NCI-H510A treated with DMSO at 0.1 percent for 48 hours (cell line): ENCODE measurements around the gene MAPKAPK3.

ENCODE experiments used
- DNase-seq: peaks from one replicate; lab custom pipeline; 2025; lab: John Stamatoyannopoulos, UW

The MAPKAPK3 gene

DNA sequence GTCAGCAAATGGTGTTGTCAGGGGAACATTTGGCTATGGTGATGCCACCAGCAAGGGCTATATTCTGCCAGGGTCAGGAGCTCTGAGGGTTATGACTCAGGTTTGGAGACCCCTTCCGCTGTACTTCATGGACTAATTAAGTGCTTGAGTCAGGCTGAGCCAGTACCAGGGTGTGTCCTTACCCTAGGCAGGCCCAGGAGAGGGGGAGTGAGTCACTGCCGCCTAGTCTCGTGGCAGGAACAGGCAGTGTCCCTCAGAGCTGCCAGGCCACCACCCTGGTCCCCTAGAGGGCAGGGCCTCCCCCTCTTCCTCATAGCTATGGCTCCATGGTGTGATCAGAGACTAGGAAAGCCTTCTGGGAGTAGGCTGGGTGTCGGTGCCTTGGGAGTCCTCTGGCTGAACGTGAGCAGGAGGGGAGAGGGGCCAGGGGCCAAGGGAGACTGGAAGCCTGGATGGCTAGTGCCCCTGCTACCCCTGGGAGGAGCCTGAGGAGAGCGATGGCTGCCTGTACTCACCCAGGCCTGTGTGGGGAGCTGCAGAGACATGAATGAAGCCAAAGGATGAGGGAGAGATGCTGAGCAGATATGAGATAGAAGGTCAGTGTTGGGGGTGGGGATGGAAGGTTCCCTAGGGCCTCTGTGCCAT lies 10.6 kb downstream of the MAPKAPK3 start:
- no peak for DNase-seq

- DNase-seq: no peak
Measured at GRCh38 chr3:50628601-50629000, 11.7 kb downstream of the MAPKAPK3 start.

- peak; percentile 33 for DNase-seq
Measured at GRCh38 chr3:50630394-50630793, 13.4 kb downstream of the MAPKAPK3 start.

- peak; percentile 50 for DNase-seq
Measured at GRCh38 chr3:50630877-50631276, 13.9 kb downstream of the MAPKAPK3 start.

- DNase-seq: no peak
Measured at GRCh38 chr3:50632450-50632849, 15.5 kb downstream of the MAPKAPK3 start.

GRCh38 chr3:50633230-50633790 lies 16.4 kb downstream of the MAPKAPK3 start:
- no peak for DNase-seq

DNA sequence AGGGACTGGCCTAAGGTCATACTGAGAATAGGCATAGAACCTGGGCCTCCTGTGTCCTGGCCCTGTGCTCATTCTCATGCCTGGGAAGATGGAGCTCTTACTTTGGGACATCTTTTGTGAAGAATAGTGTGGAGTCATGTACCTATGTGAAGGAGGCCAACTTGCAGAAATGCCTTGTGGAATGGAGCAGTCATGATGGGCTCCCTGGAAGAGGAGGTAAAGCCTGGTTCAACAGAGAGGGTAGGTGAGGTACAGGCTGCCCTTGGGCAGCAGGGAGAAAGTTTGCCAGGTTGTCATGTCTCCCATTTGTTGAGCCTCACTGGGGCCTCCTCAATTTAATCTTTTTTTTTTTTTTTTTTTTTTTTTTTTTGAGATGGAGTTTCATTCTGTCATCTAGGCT lies 18.1 kb downstream of the MAPKAPK3 start:
- DNase-seq: no peak

GRCh38 chr3:50637011-50637410 lies 20.1 kb downstream of the MAPKAPK3 start:
- no peak for DNase-seq

DNA sequence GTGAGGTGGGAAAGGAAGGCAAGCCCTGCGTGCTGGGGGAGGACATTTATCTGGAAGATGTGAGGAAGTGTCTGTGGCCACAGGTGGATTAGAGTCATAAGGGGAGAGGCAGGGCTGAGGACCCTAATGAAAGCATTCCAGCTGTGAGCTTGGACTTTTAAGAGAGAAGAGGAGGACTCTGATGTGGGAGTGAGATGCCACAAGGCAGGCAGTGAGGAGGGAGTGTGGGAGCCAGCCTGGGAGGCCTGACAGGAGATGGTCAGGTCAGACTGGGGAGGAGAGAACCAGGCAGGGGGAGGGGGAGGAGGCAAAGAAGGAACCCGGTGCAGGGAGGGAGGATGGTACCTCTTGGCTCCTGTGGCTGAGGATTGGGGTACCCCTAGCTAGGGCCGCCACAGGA lies 21.0 kb downstream of the MAPKAPK3 start:
- no peak for DNase-seq

GRCh38 chr3:50639055-50639494 lies 22.1 kb downstream of the MAPKAPK3 start:
- DNase-seq: no peak

DNA sequence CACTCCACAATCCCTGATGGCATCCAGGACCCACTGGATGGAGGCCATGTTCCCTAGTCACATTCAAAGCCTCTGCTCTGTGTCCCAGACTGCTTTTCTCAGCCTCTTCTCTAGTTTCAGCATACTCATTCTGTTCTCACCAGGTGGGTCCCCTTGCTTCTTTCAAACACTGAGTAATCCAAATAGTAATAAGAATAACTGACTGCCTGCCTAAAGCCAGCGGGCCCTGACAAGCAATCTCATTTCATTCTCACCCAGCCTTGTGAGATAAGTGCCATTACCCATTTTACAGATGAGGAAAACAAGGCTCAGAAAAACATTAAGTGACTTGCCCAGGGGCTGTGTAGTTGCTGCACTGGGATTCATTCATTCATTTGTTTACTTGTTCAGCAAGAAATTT lies 25.4 kb downstream of the MAPKAPK3 start:
- DNase-seq: no peak

DNA sequence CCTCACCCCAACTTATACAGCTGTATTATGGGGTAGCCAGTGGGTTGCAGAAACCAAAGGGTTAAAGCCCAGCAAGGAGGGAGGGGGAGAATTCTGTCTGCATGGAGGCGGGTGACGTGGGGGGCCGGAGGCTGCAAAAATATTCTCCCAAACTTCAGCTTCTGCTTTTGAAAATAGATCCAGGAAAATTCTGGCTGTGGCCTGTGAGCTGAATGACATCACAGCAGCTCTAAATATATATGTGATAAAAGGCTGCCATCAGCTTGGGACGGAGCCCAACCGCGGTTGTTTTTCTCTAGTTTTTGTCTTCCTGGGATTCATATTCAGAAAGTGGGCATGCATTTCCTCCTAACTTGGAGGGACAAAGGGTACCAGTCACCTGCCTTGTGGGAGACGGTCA lies 27.6 kb downstream of the MAPKAPK3 start:
- no peak for DNase-seq

DNA sequence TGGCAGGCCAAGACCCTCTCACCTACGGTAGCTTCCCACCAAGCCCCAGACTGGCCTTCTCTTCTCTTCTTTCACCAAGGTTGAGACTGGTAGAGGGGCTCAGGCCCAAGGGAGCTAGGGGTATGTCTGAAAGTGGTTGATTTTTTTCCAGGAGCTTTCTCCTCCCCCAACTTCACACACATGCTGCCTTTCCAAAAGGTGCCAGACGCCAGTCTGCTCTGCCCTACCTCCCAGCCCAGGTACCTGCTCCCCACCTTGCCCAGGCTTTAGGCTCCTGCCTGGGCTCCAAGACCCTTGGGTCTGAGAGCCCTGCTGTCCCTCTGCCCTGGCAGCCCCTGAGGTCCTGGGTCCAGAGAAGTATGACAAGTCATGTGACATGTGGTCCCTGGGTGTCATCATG lies 28.4 kb downstream of the MAPKAPK3 start:
- DNase-seq: no peak

GRCh38 chr3:50648313-50648712 lies 31.4 kb downstream of the MAPKAPK3 start:
- no peak for DNase-seq

DNA sequence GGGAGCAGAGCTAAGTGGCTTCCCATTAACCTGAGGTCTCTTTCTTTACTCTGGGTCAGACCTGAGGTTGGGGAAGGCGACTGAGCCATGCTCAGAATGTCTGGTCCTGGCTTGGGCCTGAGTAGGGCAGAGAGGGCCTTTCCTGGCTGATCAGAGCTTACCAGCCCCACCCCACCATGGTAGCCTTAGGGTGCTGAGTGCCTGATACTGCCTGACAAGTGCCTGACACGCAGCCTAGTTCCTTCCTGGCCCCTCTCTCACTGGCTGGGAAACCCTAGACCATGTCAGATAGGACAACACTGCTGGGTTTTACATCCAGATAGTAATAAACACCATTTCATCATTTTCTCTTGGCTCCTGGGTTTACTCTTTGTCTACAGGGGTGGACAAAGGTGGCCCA lies 32.0 kb downstream of the MAPKAPK3 start:
- DNase-seq: no peak

- DNase-seq: no peak
Measured at GRCh38 chr3:50649451-50649931, 32.5 kb downstream of the MAPKAPK3 start.

DNA sequence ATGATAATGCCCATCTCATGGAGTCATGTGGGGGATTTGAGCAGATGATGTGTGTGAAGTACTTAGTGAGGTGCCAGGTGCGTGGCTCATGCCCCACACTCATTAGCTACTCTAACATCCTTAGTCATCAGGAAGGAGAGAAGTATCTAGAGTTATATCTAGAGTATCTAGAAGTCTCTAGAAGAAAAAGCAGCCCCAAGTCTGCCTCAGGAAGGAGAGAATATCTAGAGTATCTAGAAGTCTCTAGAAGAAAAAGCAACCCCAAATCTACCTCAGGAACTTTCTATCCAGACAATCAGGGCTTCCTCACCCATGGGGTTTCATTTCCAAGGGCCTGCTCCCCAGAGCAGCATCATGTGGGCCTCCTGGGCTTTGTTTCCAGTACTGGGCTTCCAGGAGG lies 33.1 kb downstream of the MAPKAPK3 start:
- DNase-seq: no peak

DNA sequence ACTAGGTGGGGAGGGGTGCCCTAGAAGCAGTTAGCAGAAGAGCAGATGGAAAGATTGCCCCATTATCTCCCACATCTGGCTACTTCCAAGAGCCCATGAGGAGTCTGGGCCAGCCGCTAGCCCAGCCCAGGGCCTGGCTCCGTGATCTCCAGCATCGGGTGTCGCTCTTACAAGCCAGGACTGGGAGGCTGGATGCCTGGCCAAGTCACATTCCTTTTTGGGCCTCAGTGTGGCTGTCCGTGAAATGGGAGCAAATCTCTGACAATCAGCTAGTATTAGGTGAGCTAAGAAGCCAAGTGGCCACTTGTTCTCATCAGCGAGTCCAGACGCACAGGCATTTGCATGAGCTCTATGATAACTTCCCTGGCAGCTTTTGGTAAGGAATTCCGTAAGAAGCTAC lies 34.5 kb downstream of the MAPKAPK3 start:
- no peak for DNase-seq

GRCh38 chr3:50651920-50652529 lies 35.1 kb downstream of the MAPKAPK3 start:
- DNase-seq: no peak

- no peak for DNase-seq
Measured at GRCh38 chr3:50652709-50653108, 35.8 kb downstream of the MAPKAPK3 start.

- DNase-seq: no peak
Measured at GRCh38 chr3:50653937-50654595, 37.1 kb downstream of the MAPKAPK3 start.

GRCh38 chr3:50655009-50655830 lies 38.3 kb downstream of the MAPKAPK3 start:
- no peak for DNase-seq
